H4 (cell line): ENCODE measurements around the gene CEP83. TPM values are rescaled to one million over a fixed set of nuclear protein-coding genes. Genes with fewer than 3 reads are reported as not detected.
A peak's percentile ranks its signal among the peaks of the same experiment; 100 is the strongest.
"Not testable (repeated sequence)": the region's sequence is repeated elsewhere in the genome, so short reads cannot be mapped to it uniquely, and the experiment has no call there.

ENCODE experiments used
- DNase-seq: peaks from one replicate; pipeline ENCODE4 v3.0.0-alpha.2; 2015; ENCODE audit warnings: low spot score
- total RNA-seq: library from RNA; depleted of rRNA; stranded (reverse); fragments of >200 nt; shearing (Covaris generic); gene quantifications from 2 replicates; pipeline ENCODE4 v1.2.3, GENCODE V29; 2014

CEP83 gene
- total RNA-seq, 1 experiment from 2014 or later: 6.9 TPM

DNA sequence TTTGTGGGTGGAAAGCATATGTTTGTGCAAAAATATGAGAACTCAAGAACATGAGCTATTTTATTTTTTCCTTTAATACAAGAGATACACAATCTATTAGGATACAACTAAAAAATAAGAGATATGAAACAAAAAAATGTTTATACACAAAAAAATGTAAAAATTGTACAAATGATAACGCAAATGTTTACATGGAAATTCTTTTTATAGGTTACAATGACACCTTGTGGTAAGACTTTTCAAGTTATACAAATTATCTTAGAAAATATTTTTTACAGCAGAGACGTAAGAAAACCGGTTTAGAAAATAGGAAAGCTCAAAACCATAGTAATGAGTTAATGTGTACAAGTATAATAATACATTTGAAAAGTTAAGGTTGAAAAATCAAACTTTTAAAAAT lies 25.5 kb downstream of the CEP83 start:
- no peak for DNase-seq

GRCh38 chr12:94433744-94434143 lies 25.9 kb downstream of the CEP83 start:
- DNase-seq: no peak

GRCh38 chr12:94430304-94430703 lies 29.4 kb downstream of the CEP83 start:
- no peak for DNase-seq

- no peak for DNase-seq
Measured at GRCh38 chr12:94429633-94430032, 30.0 kb downstream of the CEP83 start.

DNA sequence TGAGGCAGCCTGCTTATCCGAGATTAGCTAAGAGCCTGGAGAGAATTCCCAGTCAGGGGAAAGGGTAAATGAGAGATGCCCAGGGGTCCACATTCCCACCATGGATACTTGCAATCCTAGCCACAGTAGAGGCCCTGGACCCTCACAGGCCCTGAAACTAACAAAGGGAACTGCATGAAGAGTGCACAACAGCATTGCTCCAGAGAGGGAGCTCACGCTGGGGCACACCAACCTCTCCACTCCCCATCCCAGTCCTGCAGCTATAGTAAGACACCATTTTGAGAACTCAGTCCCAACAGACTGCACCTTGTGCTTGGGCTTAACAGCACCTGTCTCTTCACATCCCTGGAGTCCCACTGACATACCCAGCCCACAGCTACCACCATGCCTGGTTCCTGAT lies 30.5 kb downstream of the CEP83 start:
- DNase-seq: no peak

- DNase-seq: peak; percentile 67
Measured at GRCh38 chr12:94427501-94428381, 31.9 kb downstream of the CEP83 start.

DNA sequence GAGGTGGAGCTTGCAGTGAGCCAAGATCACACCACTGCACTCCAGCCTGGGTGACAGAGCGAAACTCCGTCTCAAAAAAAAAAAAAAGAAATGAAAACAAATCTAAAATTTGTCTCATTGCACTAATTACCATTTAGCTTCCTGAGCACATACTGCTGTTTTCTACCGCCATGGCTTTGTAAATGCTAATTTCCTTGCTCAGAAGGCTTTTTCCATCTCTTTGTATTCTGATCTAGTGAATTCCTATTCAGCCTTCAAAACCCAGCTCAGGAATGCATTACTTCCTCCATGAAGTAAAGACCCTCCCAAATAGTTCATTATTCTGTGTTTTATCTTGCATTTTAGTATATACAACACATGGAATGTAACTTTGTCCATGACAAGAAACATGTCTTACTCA lies 33.6 kb downstream of the CEP83 start:
- DNase-seq: no peak

DNA sequence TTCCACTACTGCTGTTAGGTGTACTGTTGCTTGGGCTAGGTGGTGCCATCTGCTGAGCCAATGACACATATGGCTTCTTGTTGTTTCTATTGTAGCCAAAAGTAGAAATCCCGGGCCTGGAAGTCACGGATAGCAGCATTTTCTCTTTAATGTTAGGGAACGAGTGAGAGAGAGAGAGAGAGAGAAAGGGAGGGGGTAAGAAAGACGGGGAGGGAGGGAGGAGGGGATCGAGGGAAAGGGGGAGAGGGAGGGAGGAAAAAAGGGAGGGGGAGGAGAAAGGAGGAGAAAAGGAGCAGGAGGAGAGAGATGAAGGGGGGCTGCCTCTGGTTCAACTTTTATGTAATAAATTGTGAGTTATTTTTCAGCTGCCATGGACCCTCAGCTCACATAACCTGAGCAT lies 34.8 kb downstream of the CEP83 start:
- not testable (repeated sequence) for DNase-seq

- no peak for DNase-seq
Measured at GRCh38 chr12:94421868-94422740, 37.6 kb downstream of the CEP83 start.

GRCh38 chr12:94418517-94418916 lies 41.1 kb downstream of the CEP83 start:
- DNase-seq: no peak

DNA sequence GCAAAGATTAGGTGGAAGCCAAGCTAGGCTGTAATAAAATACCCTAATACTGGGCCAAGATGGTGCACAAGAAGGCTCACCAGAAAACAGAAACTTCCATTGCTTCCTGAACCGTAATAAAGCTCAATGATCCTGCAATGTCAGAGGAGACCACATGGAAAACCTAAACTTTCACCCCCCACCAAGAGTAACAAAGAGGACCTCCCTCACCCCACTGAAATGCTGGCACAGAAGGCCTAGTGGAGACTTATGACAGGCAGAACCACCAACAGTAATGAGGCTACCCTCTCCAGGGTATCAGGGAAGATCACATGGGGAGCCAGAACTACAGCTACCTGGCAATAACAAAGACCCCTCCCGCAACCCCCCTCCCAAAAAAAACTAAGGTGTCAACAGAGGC lies 43.1 kb downstream of the CEP83 start:
- no peak for DNase-seq

GRCh38 chr12:94415066-94415465 lies 44.6 kb downstream of the CEP83 start:
- no peak for DNase-seq

DNA sequence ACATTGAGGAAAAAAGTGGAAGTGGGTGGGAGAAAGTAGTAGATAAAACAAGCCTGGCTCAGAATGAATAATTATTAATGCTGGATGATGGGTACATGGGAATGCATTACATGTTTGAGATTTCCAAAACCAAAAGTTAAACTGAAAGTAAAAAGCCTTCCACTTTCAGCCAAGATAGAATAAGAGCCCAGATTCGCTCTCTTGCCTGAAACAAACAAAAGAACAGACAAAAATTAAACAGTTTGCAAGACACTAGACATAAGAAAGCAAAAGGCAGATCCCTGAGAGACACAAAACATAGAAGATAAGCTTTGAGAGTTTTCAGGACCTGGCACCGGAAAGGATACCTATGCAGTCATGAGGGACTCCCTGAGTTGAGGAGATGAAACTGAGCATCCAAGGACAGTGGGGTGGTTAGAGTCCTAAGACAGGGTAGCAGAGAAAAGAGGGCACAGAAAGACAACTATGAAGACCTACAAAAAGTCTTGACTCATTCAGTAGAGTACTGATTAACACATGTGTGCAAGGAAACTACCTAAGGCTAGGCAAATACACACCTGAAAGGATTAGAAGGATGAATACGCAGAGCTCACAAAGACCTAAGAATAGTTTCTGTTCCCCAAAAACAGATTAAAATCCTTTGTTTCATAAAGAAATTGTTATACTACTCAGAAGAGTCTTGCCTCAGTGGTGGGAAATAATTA lies 54.1 kb downstream of the CEP83 start:
- no peak for DNase-seq

- no peak for DNase-seq
Measured at GRCh38 chr12:94404854-94405253, 54.8 kb downstream of the CEP83 start.

- DNase-seq: no peak
Measured at GRCh38 chr12:94401326-94401725, 58.3 kb downstream of the CEP83 start.

DNA sequence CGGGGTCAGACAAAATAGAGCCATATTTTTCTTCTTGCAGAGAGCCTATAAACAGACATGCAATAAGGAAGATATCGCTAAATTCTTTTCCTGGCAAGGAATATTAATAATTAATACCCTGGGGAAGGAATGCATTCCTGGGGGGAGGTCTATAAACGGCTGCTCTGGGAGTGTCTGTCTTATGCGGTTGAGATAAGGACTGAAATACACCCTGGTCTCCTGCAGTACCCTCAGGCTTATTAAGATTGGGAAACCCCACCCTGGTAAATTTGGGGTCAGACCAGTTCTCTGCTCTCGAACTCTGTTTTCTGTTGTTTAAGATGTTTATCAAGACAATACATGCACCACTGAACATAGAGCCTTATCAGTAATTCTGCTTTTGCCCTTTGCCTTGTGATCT lies 61.0 kb downstream of the CEP83 start:
- DNase-seq: not testable (repeated sequence)

DNA sequence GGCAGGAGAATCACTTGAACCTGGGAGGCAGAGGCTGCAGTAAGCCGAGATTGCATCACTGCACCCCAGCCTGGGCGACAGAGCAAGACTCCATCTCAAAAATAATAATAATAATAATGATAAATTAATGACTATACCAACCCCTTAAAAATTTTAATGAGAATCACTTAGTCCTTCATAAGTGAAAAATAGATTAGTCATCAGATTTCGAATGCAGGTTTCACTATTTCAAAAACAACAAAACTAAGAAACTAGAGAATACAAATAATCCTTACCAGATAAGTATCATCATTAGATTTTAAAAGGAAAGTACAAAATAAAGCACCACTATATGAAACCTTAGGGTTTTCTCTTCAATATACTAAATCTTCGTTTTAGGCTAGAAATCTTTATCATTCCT lies 62.3 kb downstream of the CEP83 start:
- no peak for DNase-seq

- DNase-seq: not testable (repeated sequence)
Measured at GRCh38 chr12:94396014-94396413, 63.7 kb downstream of the CEP83 start.

GRCh38 chr12:94390130-94390485 lies 69.6 kb downstream of the CEP83 start:
- no peak for DNase-seq

DNA sequence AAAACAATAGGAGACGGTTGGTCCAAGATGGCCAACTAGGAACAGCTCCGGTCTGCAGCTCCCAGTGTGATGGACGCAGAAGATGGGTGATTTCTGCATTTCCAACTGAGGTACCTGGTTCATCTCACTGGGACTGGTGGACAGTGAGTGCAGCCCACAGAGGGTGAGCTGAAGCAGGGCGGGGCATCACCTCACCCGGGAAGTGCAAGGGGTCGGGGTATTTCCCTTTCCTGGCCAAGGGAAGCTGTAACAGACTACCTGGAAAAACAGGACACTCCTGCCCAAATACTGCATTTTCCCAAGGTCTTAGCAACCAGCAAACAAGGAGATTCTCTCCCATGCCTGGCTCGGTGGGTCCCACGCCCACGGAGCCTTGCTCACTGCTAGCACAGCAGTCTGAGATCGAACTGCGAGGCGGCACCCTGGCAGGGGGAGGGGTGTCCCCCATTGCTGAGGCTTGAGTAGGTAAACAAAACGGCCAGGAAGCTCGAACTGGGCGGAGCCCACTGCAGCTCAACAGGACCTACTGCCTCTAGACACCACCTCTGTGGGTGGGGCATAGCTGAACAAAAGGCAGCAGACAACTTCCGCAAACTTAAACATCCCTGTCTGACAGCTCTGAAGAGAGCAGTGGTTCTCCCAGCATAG lies 70.1 kb downstream of the CEP83 start:
- DNase-seq: not testable (repeated sequence)

- no peak for DNase-seq
Measured at GRCh38 chr12:94386422-94386821, 73.2 kb downstream of the CEP83 start.

GRCh38 chr12:94384030-94384429 lies 75.6 kb downstream of the CEP83 start:
- DNase-seq: no peak
